GM21723 (cell line): Measurements from ENCODE around the gene MSI1.
"Not testable (repeated sequence)": the region's sequence is repeated elsewhere in the genome, so short reads cannot be mapped to it uniquely, and the experiment has no call there.

ENCODE experiments used
- ATAC-seq: cut with Tn5 transposase; IDR thresholded peaks from one replicate; pipeline ENCODE4 v1.9.1; 2021; ENCODE audit warnings: mild to moderate bottlenecking, moderate library complexity; ENCODE audit not compliant: unreplicated experiment

Gene MSI1

GRCh38 chr12:120358412-120359100, 10.4 kb downstream of the MSI1 start:
- no peak for ATAC-seq

GRCh38 chr12:120357104-120357503, 11.9 kb downstream of the MSI1 start:
- ATAC-seq: no peak

- ATAC-seq: no peak
These were observed 12.4 kb downstream of the MSI1 start for GRCh38 chr12:120356567-120357030.

GRCh38 chr12:120353556-120354317, 15.2 kb downstream of the MSI1 start:
- no peak for ATAC-seq

- ATAC-seq: no peak
These were observed 15.8 kb downstream of the MSI1 start for GRCh38 chr12:120353136-120353535.

- no peak for ATAC-seq
These were observed 16.8 kb downstream of the MSI1 start for GRCh38 chr12:120352117-120352516.

- ATAC-seq: no peak
These were observed 18.2 kb downstream of the MSI1 start for GRCh38 chr12:120350576-120351350.

GRCh38 chr12:120347766-120348165, 21.2 kb downstream of the MSI1 start:
- no peak for ATAC-seq

- ATAC-seq: no peak
These were observed 22.3 kb downstream of the MSI1 start for GRCh38 chr12:120346681-120347080.

- ATAC-seq: no peak
These were observed 22.9 kb downstream of the MSI1 start for GRCh38 chr12:120346031-120346430.

GRCh38 chr12:120343692-120344091, 25.3 kb downstream of the MSI1 start:
- no peak for ATAC-seq

GRCh38 chr12:120343039-120343537, 25.9 kb downstream of the MSI1 start:
- no peak for ATAC-seq

- no peak for ATAC-seq
These were observed 26.6 kb downstream of the MSI1 start for GRCh38 chr12:120342175-120343038.

GRCh38 chr12:120339256-120339655, 29.7 kb downstream of the MSI1 start:
- no peak for ATAC-seq

- ATAC-seq: no peak
These were observed 31.2 kb downstream of the MSI1 start for GRCh38 chr12:120337730-120338129.

- ATAC-seq: not testable (repeated sequence)
These were observed 32.6 kb downstream of the MSI1 start for GRCh38 chr12:120336392-120336791.

GRCh38 chr12:120335447-120335846, 33.5 kb downstream of the MSI1 start:
- not testable (repeated sequence) for ATAC-seq

GRCh38 chr12:120332523-120332922, 36.4 kb downstream of the MSI1 start:
- ATAC-seq: no peak

GRCh38 chr12:120332041-120332440, 36.9 kb downstream of the MSI1 start:
- no peak for ATAC-seq

GRCh38 chr12:120331390-120331789, 37.6 kb downstream of the MSI1 start:
- ATAC-seq: no peak
